A549 (cell line): ENCODE data around the gene SBK2. TPM values are rescaled to one million over a fixed set of nuclear protein-coding genes. Genes with fewer than 3 reads are reported as not detected.
A peak's percentile ranks its signal among the peaks of the same experiment; 100 is the strongest.

ENCODE experiments used
- ATAC-seq, 2 experiments: fragments of 200-7000 bp in 1 of 2; fragments of >200 bp in 1 of 2; cut with Nextera tagmentation in 1 of 2; cut with Tn5 transposase in 1 of 2; 3 replicates each; pipeline versions ENCODE4 v1.8.0 to v1.9.1; 2018 to 2020; ENCODE audit warnings: mild to moderate bottlenecking in 1 of 2, moderate library complexity in 1 of 2
- CTCF ChIA-PET: fragments of 300-600 bp; sonication (Branson Sonifier 250); formaldehyde crosslinking; extraction: SDS; loops from one replicate; lab custom pipeline; 2021; ENCODE audit warnings: antibody characterized with exemption, inconsistent platforms; lab: Yijun Ruan, JAX
- POLR2A ChIA-PET: fragments of 350-600 bp; formaldehyde crosslinking; extraction: SDS; loops from one replicate; lab custom pipeline; 2021; ENCODE audit warnings: antibody characterized with exemption, inconsistent platforms; lab: Yijun Ruan, JAX
- DNase-seq, 2 experiments: peaks; one replicate each; pipeline versions ENCODE4 v3.0.0 to v3.0.0-alpha.2; 2011 to 2016; ENCODE audit warnings: low read depth in 1 of 2, low spot score in 1 of 2
- FAIRE-seq: peaks from 2 replicates; lab custom pipeline; 2011; peaks lifted over from hg19 to GRCh38; lab: Jason Lieb, UNC
- H3K27ac ChIP-seq, 2 experiments: fragments of >200 bp; sonication (Bioruptor Twin); formaldehyde crosslinking; 3 replicates each; pipeline ENCODE4 v1.5.1; 2016 to 2017
- H3K4me1 ChIP-seq: fragments of >200 bp; sonication (Bioruptor Twin); formaldehyde crosslinking; 3 replicates; pipeline ENCODE4 v1.6.1; 2016
- H3K4me2 ChIP-seq: fragments of >200 bp; sonication (Bioruptor Twin); formaldehyde crosslinking; 3 replicates; pipeline ENCODE4 v1.6.1; 2016
- H3K4me3 ChIP-seq: fragments of >200 bp; sonication (Bioruptor Twin); formaldehyde crosslinking; 3 replicates; pipeline ENCODE4 v1.5.1; 2016
- H3K9me3 ChIP-seq: fragments of >200 bp; sonication (Bioruptor Twin); formaldehyde crosslinking; 3 replicates; pipeline ENCODE4 v1.6.1; 2016
- CBX2 ChIP-seq: fragments of 200-600 bp; sonication (generic); IDR thresholded peaks from 2 replicates; pipeline ENCODE4 v1.6.1; 2016; ENCODE audit warnings: low read depth, mild to moderate bottlenecking, borderline replicate concordance
- CEBPB ChIP-seq, 2 experiments: fragments of >200 bp in 1 of 2; sonication (Bioruptor Twin) in 1 of 2; formaldehyde crosslinking in 1 of 2; IDR thresholded peaks; 2 replicates each; pipeline ENCODE4 v1.6.1; 2012 to 2016
- CHD2 ChIP-seq: fragments of 150-350 bp; IDR thresholded peaks from 2 replicates; pipeline ENCODE4 v1.6.1; 2014; ENCODE audit warnings: low read length; ENCODE audit not compliant: partially characterized antibody
- HOXB5 ChIP-seq: fragments of 250-450 bp; sonication (Bioruptor Pico); IDR thresholded peaks from 2 replicates; pipeline ENCODE4 v1.5.0; 2020; ENCODE audit warnings: mild to moderate bottlenecking, moderate library complexity
- KDM1A ChIP-seq: fragments of 200-600 bp; sonication (generic); IDR thresholded peaks from 2 replicates; pipeline ENCODE4 v1.6.1; 2016; ENCODE audit warnings: low read depth, mild to moderate bottlenecking
- KDM5A ChIP-seq: fragments of 200-600 bp; sonication (generic); IDR thresholded peaks from 2 replicates; pipeline ENCODE4 v1.6.1; 2016; ENCODE audit warnings: antibody characterized with exemption, mild to moderate bottlenecking
- NFE2L2 ChIP-seq: fragments of 150-350 bp; conservative IDR thresholded peaks from 2 replicates; pipeline ENCODE4 v1.6.1; 2014; ENCODE audit warnings: low read length
- POLR2A ChIP-seq: IDR thresholded peaks from 2 replicates; pipeline ENCODE4 v1.6.1; 2012; ENCODE audit warnings: mild to moderate bottlenecking, low read length
- POLR2AphosphoS2 ChIP-seq: conservative IDR thresholded peaks from 2 replicates; pipeline ENCODE4 v1.6.1; 2012; ENCODE audit warnings: low read length, improper control_type of control experiment, inconsistent platforms
- RAD21 ChIP-seq, 2 experiments: fragments of >200 bp in 1 of 2; sonication (Bioruptor Twin) in 1 of 2; formaldehyde crosslinking in 1 of 2; IDR thresholded peaks in 1 of 2; conservative IDR thresholded peaks in 1 of 2; 2 replicates in 1 of 2; 3 replicates in 1 of 2; pipeline ENCODE4 v1.6.1; 2012 to 2018; ENCODE audit warnings: inconsistent platforms in 1 of 2
- RCOR1 ChIP-seq: fragments of 150-350 bp; IDR thresholded peaks from 2 replicates; pipeline ENCODE4 v1.6.1; 2014; ENCODE audit warnings: antibody characterized with exemption, low read length, low read depth
- RFX5 ChIP-seq: fragments of 450-650 bp; IDR thresholded peaks from 2 replicates; pipeline ENCODE4 v1.7.1; 2014; ENCODE audit warnings: antibody characterized with exemption, mild to moderate bottlenecking, moderate library complexity
- SMC3 ChIP-seq: fragments of >200 bp; sonication (Bioruptor Twin); formaldehyde crosslinking; IDR thresholded peaks from 3 replicates; pipeline ENCODE4 v1.6.1; 2018; ENCODE audit warnings: inconsistent platforms
- TFCP2L1 ChIP-seq: fragments of 250-450 bp; sonication (Bioruptor Pico); IDR thresholded peaks from 2 replicates; pipeline ENCODE4 v1.5.0; 2021; ENCODE audit warnings: mild to moderate bottlenecking
- ZFP36 ChIP-seq: fragments of 450-650 bp; IDR thresholded peaks from 2 replicates; pipeline ENCODE4 v1.6.1; 2014; ENCODE audit warnings: borderline replicate concordance; ENCODE audit not compliant: partially characterized antibody
- ZSCAN20 ChIP-seq: fragments of 250-450 bp; sonication (Bioruptor Pico); IDR thresholded peaks from 2 replicates; pipeline ENCODE4 v1.8.0; 2022; ENCODE audit warnings: mild to moderate bottlenecking, moderate library complexity
- WGBS: methylation state at CpG from one replicate; pipeline ENCODE4 v1.1.6; 2017; ENCODE audit errors: missing lambda C conversion rate; 5-methylcytosine and 5-hydroxymethylcytosine counted together
- polyA minus RNA-seq: library from RNA; depleted of rRNA, polyadenylated mRNA; stranded (reverse); fragments of >200 nt; gene quantifications from 2 replicates; pipeline ENCODE4 v1.2.3, GENCODE V29; 2011; rRNA and poly(A)+ RNA removed
- polyA plus RNA-seq, 4 experiments: library from polyadenylated mRNA; depleted of rRNA in 3 of 4; stranded (reverse); fragments of >200 nt; fragmentation: RNase III in 1 of 4; extraction: RNeasy Plus Mini Kit Qiagen cat#74134 plus additional on column Dnase treatment in 1 of 4; gene quantifications; 2 replicates in 3 of 4; 3 replicates in 1 of 4; pipeline ENCODE4 v1.2.3, GENCODE V29; 2011 to 2017
- TF ChIP-seq, protein P1 (sequence below): fragments of 250-450 bp; sonication (Bioruptor Pico); IDR thresholded peaks from 2 replicates; pipeline ENCODE4 v1.5.0; 2020; ENCODE audit warnings: low read depth, mild to moderate bottlenecking, moderate library complexity
- TF ChIP-seq, protein P2 (sequence below): fragments of >200 bp; sonication (Bioruptor Twin); formaldehyde crosslinking; IDR thresholded peaks from 3 replicates; pipeline ENCODE4 v1.5.1; 2016
- TF ChIP-seq, protein P3 (sequence below): fragments of 450-650 bp; IDR thresholded peaks from 2 replicates; pipeline ENCODE4 v1.6.1; 2014; ENCODE audit warnings: antibody characterized with exemption
- TF ChIP-seq, protein P4 (sequence below): IDR thresholded peaks from 2 replicates; pipeline ENCODE4 v1.6.1; 2012

Gene SBK2, protein sequence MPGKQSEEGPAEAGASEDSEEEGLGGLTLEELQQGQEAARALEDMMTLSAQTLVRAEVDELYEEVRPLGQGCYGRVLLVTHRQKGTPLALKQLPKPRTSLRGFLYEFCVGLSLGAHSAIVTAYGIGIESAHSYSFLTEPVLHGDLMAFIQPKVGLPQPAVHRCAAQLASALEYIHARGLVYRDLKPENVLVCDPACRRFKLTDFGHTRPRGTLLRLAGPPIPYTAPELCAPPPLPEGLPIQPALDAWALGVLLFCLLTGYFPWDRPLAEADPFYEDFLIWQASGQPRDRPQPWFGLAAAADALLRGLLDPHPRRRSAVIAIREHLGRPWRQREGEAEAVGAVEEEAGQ
- 0.65 and 0.89 TPM in 2 replicates for polyA plus RNA-seq (2011; rRNA removed)
- 4.5 and 8.7 TPM in 2 replicates for polyA plus RNA-seq (2012; cell fraction: cytosol; rRNA removed)
- polyA plus RNA-seq (2012; cell fraction: nucleus; rRNA removed), result 9.2 and 13.9 TPM in 2 replicates
- polyA plus RNA-seq (2017; fragmentation: RNase III; extraction: RNeasy Plus Mini Kit Qiagen cat#74134 plus additional on column Dnase treatment), result 1.1 to 1.6 TPM (median 1.2 TPM) in 3 replicates
- 0.58 and 0.68 TPM in 2 replicates for polyA minus RNA-seq

DNA sequence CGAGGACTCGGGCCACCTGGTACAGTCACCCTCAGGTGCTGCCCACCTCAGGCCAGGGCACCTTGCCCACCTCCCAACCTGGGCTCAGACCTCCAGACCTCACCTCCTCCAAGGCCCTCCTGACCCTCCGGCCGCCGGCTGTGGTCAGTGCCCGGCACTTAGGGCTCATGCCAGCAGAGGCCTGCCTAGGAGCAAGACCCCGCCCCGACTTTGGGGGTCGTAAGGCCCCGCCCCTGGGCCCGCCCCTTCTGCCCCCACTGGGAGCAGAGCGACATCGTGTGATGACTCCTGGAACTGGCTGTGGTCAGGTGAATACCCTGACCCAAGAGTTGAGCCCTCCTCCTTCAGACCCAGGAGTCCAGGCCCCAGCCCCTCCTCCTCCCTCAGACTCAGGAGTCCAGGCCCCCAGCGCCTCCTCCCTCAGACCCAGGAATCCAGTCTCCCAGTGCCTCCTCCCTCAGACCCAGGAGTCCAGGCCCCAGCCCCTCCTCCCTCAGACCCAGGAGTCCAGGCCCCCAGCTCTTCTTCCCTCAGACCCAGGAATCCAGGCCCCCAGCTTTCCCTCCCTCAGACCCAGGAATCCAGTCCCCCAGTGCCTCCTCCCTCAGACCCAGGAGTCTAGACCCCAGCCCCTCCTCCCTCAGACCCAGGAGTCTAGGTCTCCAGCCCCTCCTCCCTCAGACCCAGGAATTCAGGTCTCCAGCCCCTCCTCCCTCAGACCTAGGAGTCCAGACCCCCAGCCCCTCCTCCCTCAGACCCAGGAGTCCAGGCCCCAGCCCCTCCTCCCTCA, at the start of gene SBK2:
Gene SBK2 (minus strand): TSS at position 183 of the 790 bp plus-strand sequence. CDS start 839 bp downstream, outside the sequence.
- Histone ChIP-seq H3K27ac (peak within 1 kb of the TSS; percentile 68 to 80), H3K4me1 (peaks cover 30% of the 10 kb centered on the region), H3K4me2 (peak within 1 kb of the TSS; percentile 35), H3K9me3 (no peaks in the 10 kb centered on the region), H3K4me3 (no peak within 1 kb of the TSS)
- TF ChIP-seq RCOR1 (no peak), POLR2A (no peak), POLR2AphosphoS2 (no peak), RFX5 (0 out of 2 replicates have a peak, but pooled peaks have one; percentile 40), KDM5A (no peak), CEBPB (IDR thresholded peaks at IDR 0.05) (no peak), RAD21 (conservative IDR thresholded peaks at IDR 0.05 in 1 of 2, IDR thresholded peaks at IDR 0.05 in 1 of 2) (peak; percentile 69 to 72), ZFP36 (peak; percentile 47), SMC3 (peak; percentile 52; the same call in 2 of the 3 replicates), ZSCAN20 (CRISPR knock-in tag) (no peak), TFCP2L1 (CRISPR knock-in tag) (no peak), KDM1A (no peak), NFE2L2 (no peak), HOXB5 (CRISPR knock-in tag) (no peak), CBX2 (no peak), CHD2 (no peak)
- TF ChIP-seq, protein P1, sequence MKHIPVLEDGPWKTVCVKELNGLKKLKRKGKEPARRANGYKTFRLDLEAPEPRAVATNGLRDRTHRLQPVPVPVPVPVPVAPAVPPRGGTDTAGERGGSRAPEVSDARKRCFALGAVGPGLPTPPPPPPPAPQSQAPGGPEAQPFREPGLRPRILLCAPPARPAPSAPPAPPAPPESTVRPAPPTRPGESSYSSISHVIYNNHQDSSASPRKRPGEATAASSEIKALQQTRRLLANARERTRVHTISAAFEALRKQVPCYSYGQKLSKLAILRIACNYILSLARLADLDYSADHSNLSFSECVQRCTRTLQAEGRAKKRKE (CRISPR knock-in tag), result no peak
- TF ChIP-seq, protein P2, sequence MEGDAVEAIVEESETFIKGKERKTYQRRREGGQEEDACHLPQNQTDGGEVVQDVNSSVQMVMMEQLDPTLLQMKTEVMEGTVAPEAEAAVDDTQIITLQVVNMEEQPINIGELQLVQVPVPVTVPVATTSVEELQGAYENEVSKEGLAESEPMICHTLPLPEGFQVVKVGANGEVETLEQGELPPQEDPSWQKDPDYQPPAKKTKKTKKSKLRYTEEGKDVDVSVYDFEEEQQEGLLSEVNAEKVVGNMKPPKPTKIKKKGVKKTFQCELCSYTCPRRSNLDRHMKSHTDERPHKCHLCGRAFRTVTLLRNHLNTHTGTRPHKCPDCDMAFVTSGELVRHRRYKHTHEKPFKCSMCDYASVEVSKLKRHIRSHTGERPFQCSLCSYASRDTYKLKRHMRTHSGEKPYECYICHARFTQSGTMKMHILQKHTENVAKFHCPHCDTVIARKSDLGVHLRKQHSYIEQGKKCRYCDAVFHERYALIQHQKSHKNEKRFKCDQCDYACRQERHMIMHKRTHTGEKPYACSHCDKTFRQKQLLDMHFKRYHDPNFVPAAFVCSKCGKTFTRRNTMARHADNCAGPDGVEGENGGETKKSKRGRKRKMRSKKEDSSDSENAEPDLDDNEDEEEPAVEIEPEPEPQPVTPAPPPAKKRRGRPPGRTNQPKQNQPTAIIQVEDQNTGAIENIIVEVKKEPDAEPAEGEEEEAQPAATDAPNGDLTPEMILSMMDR, result peak; percentile 41
- ChIA-PET CTCF (interaction anchor here (0.6 to 2.4 kb wide), 6 partner anchors 11 to 70 kb away, joined by 3 to 17 read pairs (median 4); no protein-coding TSS in a partner anchor), POLR2A (no interaction called here)
- peak in 1 of 2 experiments; percentile 73; a peak in 3 of 6 replicates for ATAC-seq
- 38% methylated on average over 8 of the region's 14 CpGs for WGBS
- no peak for FAIRE-seq
- DNase-seq, result peak in 1 of 2 experiments; percentile 64

DNA sequence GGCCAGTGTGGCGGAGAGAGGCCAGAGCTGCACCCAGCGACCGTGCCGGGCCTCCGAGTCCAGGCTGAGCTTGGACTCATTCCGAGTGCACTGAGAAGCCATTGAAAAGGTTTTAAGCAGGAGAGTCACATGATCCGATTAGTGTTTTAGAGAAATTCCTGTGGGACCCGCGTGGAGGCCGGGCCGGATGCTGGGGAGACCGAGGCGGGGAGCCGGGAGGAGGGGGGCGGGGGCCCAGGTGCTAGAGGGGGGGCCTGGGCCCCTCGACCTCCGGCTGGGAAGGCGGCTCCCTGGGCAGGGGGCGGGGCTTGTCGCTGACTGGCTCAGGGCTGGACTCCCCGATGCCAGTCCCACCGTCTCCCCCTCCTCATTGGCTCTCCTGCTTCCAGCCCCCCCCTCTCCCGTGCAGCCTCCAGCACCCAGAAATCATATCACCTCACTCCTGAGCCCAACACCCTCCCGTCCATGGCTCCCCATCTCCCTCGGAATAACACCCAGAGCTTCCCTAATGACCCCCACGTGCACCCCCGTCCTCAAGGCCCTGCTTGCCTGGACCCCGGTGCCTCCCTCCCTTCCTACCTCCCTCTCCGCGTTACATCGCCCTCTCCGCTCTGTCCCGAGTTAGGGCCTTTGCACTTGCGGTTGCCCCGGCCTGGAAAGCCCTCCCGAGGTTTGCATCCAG, 48.9 kb upstream of the SBK2 start:
- FAIRE-seq (no peak), DNase-seq (peak in 1 of 2 experiments; percentile 61), ATAC-seq (peak; percentile 22 to 68; a peak in 4 of 6 replicates)
- Histone ChIP-seq H3K4me2 (peak overlapping the region; percentile 79), H3K9me3 (no peaks in the 10 kb centered on the region), H3K4me1 (peaks cover 34% of the 10 kb centered on the region), H3K27ac (peak overlapping the region; percentile 57 to 73), H3K4me3 (peak overlapping the region; percentile 9; the same call in 2 of the 3 replicates)
- POLR2A ChIA-PET, result interaction anchor here (0.5 to 2.2 kb wide), 6 partner anchors 13 to 109 kb away, joined by 3 to 7 read pairs (median 4); partner anchors contain the start of genes FIZ1 and ZNF628
- TF ChIP-seq, protein P3, sequence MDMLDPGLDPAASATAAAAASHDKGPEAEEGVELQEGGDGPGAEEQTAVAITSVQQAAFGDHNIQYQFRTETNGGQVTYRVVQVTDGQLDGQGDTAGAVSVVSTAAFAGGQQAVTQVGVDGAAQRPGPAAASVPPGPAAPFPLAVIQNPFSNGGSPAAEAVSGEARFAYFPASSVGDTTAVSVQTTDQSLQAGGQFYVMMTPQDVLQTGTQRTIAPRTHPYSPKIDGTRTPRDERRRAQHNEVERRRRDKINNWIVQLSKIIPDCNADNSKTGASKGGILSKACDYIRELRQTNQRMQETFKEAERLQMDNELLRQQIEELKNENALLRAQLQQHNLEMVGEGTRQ, result 0 out of 2 replicates have a peak, but pooled peaks have one; percentile 31
- TF ChIP-seq, protein P4, sequence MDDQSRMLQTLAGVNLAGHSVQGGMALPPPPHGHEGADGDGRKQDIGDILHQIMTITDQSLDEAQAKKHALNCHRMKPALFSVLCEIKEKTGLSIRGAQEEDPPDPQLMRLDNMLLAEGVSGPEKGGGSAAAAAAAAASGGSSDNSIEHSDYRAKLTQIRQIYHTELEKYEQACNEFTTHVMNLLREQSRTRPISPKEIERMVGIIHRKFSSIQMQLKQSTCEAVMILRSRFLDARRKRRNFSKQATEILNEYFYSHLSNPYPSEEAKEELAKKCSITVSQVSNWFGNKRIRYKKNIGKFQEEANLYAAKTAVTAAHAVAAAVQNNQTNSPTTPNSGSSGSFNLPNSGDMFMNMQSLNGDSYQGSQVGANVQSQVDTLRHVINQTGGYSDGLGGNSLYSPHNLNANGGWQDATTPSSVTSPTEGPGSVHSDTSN, result peak; percentile 68
- TF ChIP-seq, protein P2, result no peak
- no peak for TF ChIP-seq TFCP2L1 (CRISPR knock-in tag)
- CTCF ChIA-PET, result interaction anchor here (0.6 to 3.7 kb wide), 8 partner anchors 10 to 82 kb away, joined by 3 to 17 read pairs (median 7); partner anchors contain the start of gene FIZ1
- 43% methylated on average over 36 of the region's 36 CpGs for WGBS
